ENCODE results near the gene RPL11. TPM values are rescaled to one million over a fixed set of nuclear protein-coding genes. Genes with fewer than 3 reads are reported as not detected.

RPL11 gene
- total RNA-seq, 3 donors from 2014 or later (not counting 1 experiment from before 2014, with no cell fraction given), result 609 to 795 (median 740) TPM

GRCh38 chr1:23667411-23667810, 24.2 kb upstream of the RPL11 start:
- intact Hi-C loops (cut with micrococcal nuclease), result no loop called here
- 82% methylated on average over 3 of the region's 4 CpGs for WGBS (ENCODE audit: insufficient coverage)
- H3K4me3 ChIP-seq (ENCODE audit: low read length), result no peak overlapping the region
- no peaks in the 10 kb centered on the region for H3K36me3 Mint-ChIP-seq
- H3K27me3 ChIP-seq (ENCODE audit: control insufficient read depth, insufficient read depth, low read length), result no peaks in the 10 kb centered on the region
- H3K4me1 Mint-ChIP-seq, result peaks cover 4 to 5% of the 10 kb centered on the region in 2 donors
- H3K9me3 ChIP-seq (ENCODE audit: control insufficient read depth, insufficient read depth, low read length), result no peaks in the 10 kb centered on the region
- H3K4me3 Mint-ChIP-seq, result no peak overlapping the region
- H3K27ac Mint-ChIP-seq, result no peak overlapping the region
- no peaks in the 10 kb centered on the region for H3K36me3 ChIP-seq (ENCODE audit: control insufficient read depth, insufficient read depth, low read length)
- DNase-seq (no peak), ATAC-seq (no peak)
- TF ChIP-seq CTCF (IDR thresholded peaks at IDR 0.05), result no peak
- no peaks in the 10 kb centered on the region for H3K4me1 ChIP-seq (ENCODE audit: control insufficient read depth, insufficient read depth, low read length)
- no peaks in the 10 kb centered on the region for H3K9me3 Mint-ChIP-seq
- H3K27ac ChIP-seq (ENCODE audit: low read length), result no peak overlapping the region
- H3K27me3 Mint-ChIP-seq (ENCODE audit: low read depth in 2 of 2), result peaks cover 4 to 11% of the 10 kb centered on the region in 2 donors

GRCh38 chr1:23670709-23671108, 20.9 kb upstream of the RPL11 start:
- DNase-seq, result no peak
- no peak overlapping the region for H3K27ac ChIP-seq (ENCODE audit: low read length)
- no peaks in the 10 kb centered on the region for H3K4me1 ChIP-seq (ENCODE audit: control insufficient read depth, insufficient read depth, low read length)
- Mint-ChIP-seq H3K9me3 (no peaks in the 10 kb centered on the region), H3K27me3 (ENCODE audit: low read depth in 2 of 2) (peaks cover 4 to 14% of the 10 kb centered on the region in 2 donors), H3K36me3 (no peaks in the 10 kb centered on the region), H3K27ac (no peak overlapping the region), H3K4me3 (no peak overlapping the region), H3K4me1 (no peaks in the 10 kb centered on the region)
- 87% methylated on average over 2 of the region's 2 CpGs for WGBS (ENCODE audit: insufficient coverage)
- H3K27me3 ChIP-seq (ENCODE audit: control insufficient read depth, insufficient read depth, low read length), result no peaks in the 10 kb centered on the region
- H3K9me3 ChIP-seq (ENCODE audit: control insufficient read depth, insufficient read depth, low read length), result no peaks in the 10 kb centered on the region
- intact Hi-C loops (cut with micrococcal nuclease), result no loop called here
- ATAC-seq, result no peak
- no peak for TF ChIP-seq CTCF (IDR thresholded peaks at IDR 0.05)
- H3K4me3 ChIP-seq (ENCODE audit: low read length), result no peak overlapping the region
- H3K36me3 ChIP-seq (ENCODE audit: control insufficient read depth, insufficient read depth, low read length), result no peaks in the 10 kb centered on the region

GRCh38 chr1:23673086-23673813, 18.4 kb upstream of the RPL11 start:
- Histone ChIP-seq H3K27me3 (ENCODE audit: control insufficient read depth, insufficient read depth, low read length) (no peaks in the 10 kb centered on the region), H3K27ac (ENCODE audit: low read length) (no peak overlapping the region), H3K9me3 (ENCODE audit: control insufficient read depth, insufficient read depth, low read length) (no peaks in the 10 kb centered on the region), H3K36me3 (ENCODE audit: control insufficient read depth, insufficient read depth, low read length) (no peaks in the 10 kb centered on the region), H3K4me1 (ENCODE audit: control insufficient read depth, insufficient read depth, low read length) (no peaks in the 10 kb centered on the region), H3K4me3 (ENCODE audit: low read length) (no peak overlapping the region)
- H3K36me3 Mint-ChIP-seq, result no peaks in the 10 kb centered on the region
- no peak overlapping the region for H3K27ac Mint-ChIP-seq
- intact Hi-C loops (cut with micrococcal nuclease), result no loop called here
- no peaks in the 10 kb centered on the region for H3K9me3 Mint-ChIP-seq
- ATAC-seq, result no peak
- peaks cover 4 to 21% of the 10 kb centered on the region in 2 donors for H3K27me3 Mint-ChIP-seq (ENCODE audit: low read depth in 2 of 2)
- no peak overlapping the region for H3K4me3 Mint-ChIP-seq
- DNase-seq, result peak in 1 of 2 donors; percentile 23
- 12% methylated on average over 5 of the region's 6 CpGs for WGBS (ENCODE audit: insufficient coverage)
- H3K4me1 Mint-ChIP-seq, result no peaks in the 10 kb centered on the region
- TF ChIP-seq CTCF (IDR thresholded peaks at IDR 0.05), result no peak

GRCh38 chr1:23679815-23680214, 11.8 kb upstream of the RPL11 start:
- H3K9me3 ChIP-seq (ENCODE audit: control insufficient read depth, insufficient read depth, low read length), result no peaks in the 10 kb centered on the region
- H3K4me3 Mint-ChIP-seq, result no peak overlapping the region
- H3K27ac Mint-ChIP-seq, result no peak overlapping the region

More at GRCh38 chr1:23679815-23680214, 11.8 kb upstream of the RPL11 start:
- 95% methylated on average over 4 of the region's 4 CpGs for WGBS (ENCODE audit: insufficient coverage)
- no peaks in the 10 kb centered on the region for H3K27me3 ChIP-seq (ENCODE audit: control insufficient read depth, insufficient read depth, low read length)
- Mint-ChIP-seq H3K36me3 (no peaks in the 10 kb centered on the region), H3K4me1 (no peaks in the 10 kb centered on the region), H3K27me3 (ENCODE audit: low read depth in 2 of 2) (peaks cover 13 to 22% of the 10 kb centered on the region in 2 donors), H3K9me3 (no peaks in the 10 kb centered on the region)
- DNase-seq, result no peak
- no peak for TF ChIP-seq CTCF (IDR thresholded peaks at IDR 0.05)
- no peak overlapping the region for H3K27ac ChIP-seq (ENCODE audit: low read length)
- H3K4me1 ChIP-seq (ENCODE audit: control insufficient read depth, insufficient read depth, low read length), result no peaks in the 10 kb centered on the region
- H3K36me3 ChIP-seq (ENCODE audit: control insufficient read depth, insufficient read depth, low read length), result no peaks in the 10 kb centered on the region
- no peak for ATAC-seq
- no peak overlapping the region for H3K4me3 ChIP-seq (ENCODE audit: low read length)
- intact Hi-C loops (cut with micrococcal nuclease), result no loop called here
